Progenitor cell of endocrine pancreas (in vitro differentiated cells): ENCODE results near the gene CAMK4. TPM values are rescaled to one million over a fixed set of nuclear protein-coding genes. Genes with fewer than 3 reads are reported as not detected.

Experiments
- DNase-seq: peaks from one replicate; pipeline ENCODE4 v3.0.0; 2021; ENCODE audit warnings: low spot score; ENCODE audit not compliant: unreplicated experiment
- H3K27ac Mint-ChIP-seq: 2 replicates; pipeline ENCODE4 v1.8.0; 2021; ENCODE audit warnings: mild to moderate bottlenecking, moderate library complexity, mixed read lengths
- H3K27me3 Mint-ChIP-seq: 2 replicates; pipeline ENCODE4 v1.8.0; 2021; ENCODE audit warnings: mixed read lengths
- H3K36me3 Mint-ChIP-seq: 2 replicates; pipeline ENCODE4 v1.8.0; 2022; ENCODE audit warnings: mixed read lengths; ENCODE audit not compliant: insufficient read depth
- H3K4me1 Mint-ChIP-seq: 2 replicates; pipeline ENCODE4 v1.8.0; 2021; ENCODE audit warnings: low read depth, mixed read lengths
- H3K4me3 Mint-ChIP-seq: 2 replicates; pipeline ENCODE4 v1.8.0; 2021; ENCODE audit warnings: low read depth, mild to moderate bottlenecking, moderate library complexity, mixed read lengths
- H3K9me3 Mint-ChIP-seq: 2 replicates; pipeline ENCODE4 v1.8.0; 2021; ENCODE audit warnings: low read depth, mixed read lengths
- CTCF ChIP-seq: fragments of 200-600 bp; sonication (generic); IDR thresholded peaks from one replicate; pipeline ENCODE4 v1.5.0; 2021; ENCODE audit warnings: antibody characterized with exemption, mild to moderate bottlenecking; ENCODE audit not compliant: unreplicated experiment
- total RNA-seq: library from RNA; stranded (reverse); gene quantifications from 2 replicates; pipeline ENCODE4 v1.2.1, GENCODE V29; 2021

Gene CAMK4
- total RNA-seq, 1 donor from 2014 or later: 2.3 TPM

- H3K27me3 Mint-ChIP-seq: no peaks in the 10 kb centered on the region
- H3K27ac Mint-ChIP-seq: no peak overlapping the region
- H3K36me3 Mint-ChIP-seq: no peaks in the 10 kb centered on the region
Observed at GRCh38 chr5:111434800-111435199, 210.6 kb downstream of the CAMK4 start.

GRCh38 chr5:111439473-111440075 is 215.4 kb downstream of the CAMK4 start:
- H3K27me3 Mint-ChIP-seq: no peaks in the 10 kb centered on the region
- no peaks in the 10 kb centered on the region for H3K4me1 Mint-ChIP-seq
- no peak overlapping the region for H3K4me3 Mint-ChIP-seq
- no peaks in the 10 kb centered on the region for H3K9me3 Mint-ChIP-seq
- no peak for DNase-seq
- no peak overlapping the region for H3K27ac Mint-ChIP-seq
- H3K36me3 Mint-ChIP-seq: no peaks in the 10 kb centered on the region
- TF ChIP-seq CTCF: no peak

More at GRCh38 chr5:111434800-111435199, 210.6 kb downstream of the CAMK4 start:
- Mint-ChIP-seq H3K9me3 (peaks cover 4% of the 10 kb centered on the region), H3K4me1 (no peaks in the 10 kb centered on the region), H3K4me3 (no peak overlapping the region)
- no peak for DNase-seq
- no peak for TF ChIP-seq CTCF

GRCh38 chr5:111447099-111447498 is 222.9 kb downstream of the CAMK4 start:
- Mint-ChIP-seq H3K4me3 (no peak overlapping the region), H3K9me3 (no peaks in the 10 kb centered on the region)
- TF ChIP-seq CTCF: no peak

GRCh38 chr5:111447822-111448221 is 223.6 kb downstream of the CAMK4 start:
- DNase-seq: no peak
- H3K4me3 Mint-ChIP-seq: no peak overlapping the region
- H3K4me1 Mint-ChIP-seq: no peaks in the 10 kb centered on the region
- no peak for TF ChIP-seq CTCF
- no peaks in the 10 kb centered on the region for H3K9me3 Mint-ChIP-seq
- no peak overlapping the region for H3K27ac Mint-ChIP-seq
- no peaks in the 10 kb centered on the region for H3K27me3 Mint-ChIP-seq
- H3K36me3 Mint-ChIP-seq: no peaks in the 10 kb centered on the region

More at GRCh38 chr5:111447099-111447498, 222.9 kb downstream of the CAMK4 start:
- Mint-ChIP-seq H3K4me1 (no peaks in the 10 kb centered on the region), H3K36me3 (no peaks in the 10 kb centered on the region), H3K27me3 (no peaks in the 10 kb centered on the region), H3K27ac (no peak overlapping the region)
- no peak for DNase-seq

- H3K27me3 Mint-ChIP-seq: no peaks in the 10 kb centered on the region
- no peaks in the 10 kb centered on the region for H3K36me3 Mint-ChIP-seq
- H3K9me3 Mint-ChIP-seq: no peaks in the 10 kb centered on the region
- no peak overlapping the region for H3K27ac Mint-ChIP-seq
- no peak for TF ChIP-seq CTCF
- no peak for DNase-seq
- no peak overlapping the region for H3K4me3 Mint-ChIP-seq
- no peaks in the 10 kb centered on the region for H3K4me1 Mint-ChIP-seq
Observed at GRCh38 chr5:111453295-111453694, 229.1 kb downstream of the CAMK4 start.
